Heart right ventricle (tissue), 16 donors: ENCODE data around the gene SLC8B1. TPM values are rescaled to one million over a fixed set of nuclear protein-coding genes. Genes with fewer than 3 reads are reported as not detected.

Experiments used
- ATAC-seq, 8 donors: fragments of 200-7000 bp; cut with Tn5 transposase; one replicate each; pipeline ENCODE4 v1.9.1; 2020; ENCODE audit warnings: mild to moderate bottlenecking in 8 of 8, moderate library complexity in 8 of 8, moderate number of reproducible peaks in 1 of 8
- DNase-seq, 2 donors: peaks; one replicate each; pipeline ENCODE4 v3.0.0-alpha.2; 2020
- H3K27ac ChIP-seq, 10 donors: fragments of 200-600 bp; sonication (generic) in 2 of 10; one replicate each; pipeline versions ENCODE4 v1.5.0 to v1.8.0; 2020 to 2022; ENCODE audit warnings: mild to moderate bottlenecking in 3 of 10
- H3K27me3 ChIP-seq, 7 donors: fragments of 200-600 bp; one replicate each; pipeline ENCODE4 v1.8.0; 2021 to 2022; ENCODE audit warnings: mild to moderate bottlenecking in 2 of 7
- H3K36me3 ChIP-seq, 9 donors: fragments of 200-600 bp; sonication (generic) in 1 of 9; one replicate each; pipeline versions ENCODE4 v1.5.0 to v1.8.0; 2020 to 2022; ENCODE audit warnings: mild to moderate bottlenecking in 2 of 9
- H3K4me1 ChIP-seq, 9 donors: fragments of 200-600 bp; sonication (generic) in 1 of 9; one replicate each; pipeline versions ENCODE4 v1.5.0 to v1.8.0; 2020 to 2022; ENCODE audit warnings: mild to moderate bottlenecking in 4 of 9
- H3K4me3 ChIP-seq, 10 donors: fragments of 200-600 bp; sonication (generic) in 2 of 10; one replicate each; pipeline versions ENCODE4 v1.5.0 to v1.8.0; 2020 to 2022; ENCODE audit warnings: mild to moderate bottlenecking in 7 of 10, moderate library complexity in 2 of 10
- H3K9me3 ChIP-seq, 11 donors: fragments of 200-600 bp in 10 of 11; sonication (generic) in 2 of 11; one replicate each; pipeline versions ENCODE4 v1.5.0 to v1.8.0; 2013 to 2022; ENCODE audit warnings: mild to moderate bottlenecking in 2 of 11, control low read depth in 1 of 11, moderate library complexity in 1 of 11
- WGBS, 2 donors: extraction: QIAGEN DNeasy Blood & Tissue Kit; methylation state at CpG; one replicate each; pipeline ENCODE4 v1.1.7; 2013; ENCODE audit warnings: inconsistent platforms in 1 of 2; 5-methylcytosine and 5-hydroxymethylcytosine counted together
- intact Hi-C, 10 donors: fragments of 100-400 bp; cut with DNase I; formaldehyde crosslinking; loops; one replicate each; pipeline versions ENCODE4 v1.11.1 to v1.14.2; 2022
- polyA plus RNA-seq, 2 donors: library from polyadenylated mRNA; stranded (reverse); fragments of 200-250 nt; gene quantifications; one replicate each; pipeline ENCODE4 v1.2.3, GENCODE V29; 2013
- total RNA-seq, 10 donors: library from RNA; stranded (reverse); fragmentation: NEBNext Ultra II Directional in 3 of 10; extraction: Animal tissue kit (Norgen Biotek cat#: 25700) in 3 of 10; gene quantifications; one replicate each; pipeline versions ENCODE4 v1.2.1 to v1.2.4, GENCODE V29; 2021 to 2023
- TF ChIP-seq, protein P1 (sequence below), 9 donors: fragments of 200-600 bp; sonication (generic) in 2 of 9; IDR thresholded peaks; one replicate each; pipeline versions ENCODE4 v1.5.0 to v1.8.0; 2021 to 2022; ENCODE audit warnings: antibody characterized with exemption in 9 of 9, mild to moderate bottlenecking in 5 of 9, moderate library complexity in 1 of 9
- donor health status: Arrhythmogenic right ventricular cardiomyopathy.
- donor health status: ischemic (EF 13 %, LVEDD 7.1; RV severe dilation, severe dysfunction).
- donor health status: healthy with polysubstance abuse.
- donor health status: DM: no; HTN: yes; CAD: no.
- donor health status: DM: no; HTN: no; CAD: no.
- donor health status: ischemic (EF 25% LVEDD 6.9; RV normal size, moderate dysfunction).
- donor health status: ischemic (EF 25% LVEDD 5.7; RV mildly dilated, moderate dysfunction).
- donor health status: healthy.
- donor health status: DM: yes; HTN: yes; CAD: no.
- donor health status: Ischemic cardiomyopathy.
- donor health status: ischemic (EF 35%, LVEDD 5.7; RV mildly dilated, moderate dysfunction).
- donor health status: nonischemic (EF 11% LVEDD 7.7; RV severe dilation, severe dysfunction).
- donor health status: DM: yes; HTN: yes; CAD: no.
- donor health status: PGD.
- donor health status: ischemic (EF 29% LVEDD 5.4; RV normal size, mild dysfunction).
- donor health status: nonischemic (EF 23%, LVEDD 6.1; RV moderate dilation, normal function).

SLC8B1 gene
- total and polyA plus RNA-seq, 12 donors = 7.2 to 16.9 (median 11.9) TPM

DNA sequence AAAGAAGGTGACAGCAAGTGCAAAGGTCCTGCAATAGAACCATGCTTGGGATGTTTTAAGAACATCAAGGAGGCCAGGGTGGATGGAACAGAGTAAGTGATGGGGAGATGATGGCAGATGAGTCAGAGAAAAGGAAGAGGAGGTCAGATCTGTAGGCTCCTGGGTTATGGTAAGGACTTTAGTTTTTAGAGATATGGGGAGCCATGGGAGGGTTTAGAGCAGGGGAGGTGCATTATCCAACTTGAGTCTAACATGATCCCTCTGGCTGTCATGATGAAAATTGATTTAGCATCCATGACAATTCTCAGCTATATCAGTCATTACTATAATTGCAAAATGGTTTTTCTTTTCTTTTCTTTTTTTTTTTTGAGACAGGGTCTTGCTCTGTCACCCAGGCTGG is 16.2 kb upstream of the SLC8B1 start:
- Histone ChIP-seq H3K36me3 (no peaks in the 10 kb centered on the region), H3K27me3 (no peaks in the 10 kb centered on the region), H3K27ac (no peak overlapping the region), H3K4me3 (no peak overlapping the region), H3K9me3 (no peaks in the 10 kb centered on the region), H3K4me1 (no peaks in the 10 kb centered on the region)
- TF ChIP-seq, protein P1, sequence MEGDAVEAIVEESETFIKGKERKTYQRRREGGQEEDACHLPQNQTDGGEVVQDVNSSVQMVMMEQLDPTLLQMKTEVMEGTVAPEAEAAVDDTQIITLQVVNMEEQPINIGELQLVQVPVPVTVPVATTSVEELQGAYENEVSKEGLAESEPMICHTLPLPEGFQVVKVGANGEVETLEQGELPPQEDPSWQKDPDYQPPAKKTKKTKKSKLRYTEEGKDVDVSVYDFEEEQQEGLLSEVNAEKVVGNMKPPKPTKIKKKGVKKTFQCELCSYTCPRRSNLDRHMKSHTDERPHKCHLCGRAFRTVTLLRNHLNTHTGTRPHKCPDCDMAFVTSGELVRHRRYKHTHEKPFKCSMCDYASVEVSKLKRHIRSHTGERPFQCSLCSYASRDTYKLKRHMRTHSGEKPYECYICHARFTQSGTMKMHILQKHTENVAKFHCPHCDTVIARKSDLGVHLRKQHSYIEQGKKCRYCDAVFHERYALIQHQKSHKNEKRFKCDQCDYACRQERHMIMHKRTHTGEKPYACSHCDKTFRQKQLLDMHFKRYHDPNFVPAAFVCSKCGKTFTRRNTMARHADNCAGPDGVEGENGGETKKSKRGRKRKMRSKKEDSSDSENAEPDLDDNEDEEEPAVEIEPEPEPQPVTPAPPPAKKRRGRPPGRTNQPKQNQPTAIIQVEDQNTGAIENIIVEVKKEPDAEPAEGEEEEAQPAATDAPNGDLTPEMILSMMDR (IDR thresholded peaks at IDR 0.05) = no peak
- DNase-seq = no peak
- intact Hi-C loops = no loop called here
- ATAC-seq = no peak

DNA sequence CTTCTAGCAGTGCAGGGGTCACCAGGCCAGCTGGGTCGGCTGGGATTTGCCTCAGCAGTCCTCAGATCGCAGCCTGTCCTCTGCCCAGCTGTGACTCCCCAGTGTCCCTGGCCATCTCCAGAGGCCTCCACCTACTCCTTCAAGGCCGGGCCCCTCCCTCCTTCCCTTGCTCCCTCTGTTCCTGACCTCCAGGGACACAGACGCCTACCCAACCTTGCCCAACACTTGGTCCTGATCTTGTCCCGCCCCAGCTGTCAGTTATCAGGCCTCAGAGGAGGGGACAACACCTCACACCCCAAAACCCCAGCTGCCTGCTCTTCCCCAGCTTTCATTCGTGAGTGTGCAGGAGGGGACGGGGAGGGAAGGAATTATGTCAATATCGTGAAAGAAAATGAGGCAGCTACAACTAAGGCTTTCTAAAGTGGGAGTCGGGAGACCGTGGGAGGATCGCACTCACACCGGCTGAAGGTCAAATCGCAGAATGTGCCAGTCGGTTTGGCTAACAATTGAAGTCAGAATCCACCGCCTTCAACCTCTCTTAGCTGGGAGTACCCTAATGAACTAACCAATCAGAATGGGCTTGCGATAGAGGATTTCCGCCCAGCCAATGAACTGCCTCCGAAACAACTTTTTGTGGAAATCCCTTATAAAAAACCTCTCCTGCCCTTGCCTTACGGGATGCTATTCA is 14.1 kb upstream of the SLC8B1 start:
- no peak overlapping the region for H3K4me3 ChIP-seq
- H3K9me3 ChIP-seq = no peaks in the 10 kb centered on the region
- TF ChIP-seq, protein P1 (IDR thresholded peaks at IDR 0.05) = no peak
- ATAC-seq = peak in 2 of 8 donors; percentile 39 to 46
- no peaks in the 10 kb centered on the region for H3K27me3 ChIP-seq
- H3K36me3 ChIP-seq = no peaks in the 10 kb centered on the region
- 48 to 61% methylated on average over 19 of the region's 19 CpGs for WGBS, 2 donors
- H3K27ac ChIP-seq = no peak overlapping the region
- intact Hi-C loops = no loop called here
- no peak for DNase-seq
- no peaks in the 10 kb centered on the region for H3K4me1 ChIP-seq

DNA sequence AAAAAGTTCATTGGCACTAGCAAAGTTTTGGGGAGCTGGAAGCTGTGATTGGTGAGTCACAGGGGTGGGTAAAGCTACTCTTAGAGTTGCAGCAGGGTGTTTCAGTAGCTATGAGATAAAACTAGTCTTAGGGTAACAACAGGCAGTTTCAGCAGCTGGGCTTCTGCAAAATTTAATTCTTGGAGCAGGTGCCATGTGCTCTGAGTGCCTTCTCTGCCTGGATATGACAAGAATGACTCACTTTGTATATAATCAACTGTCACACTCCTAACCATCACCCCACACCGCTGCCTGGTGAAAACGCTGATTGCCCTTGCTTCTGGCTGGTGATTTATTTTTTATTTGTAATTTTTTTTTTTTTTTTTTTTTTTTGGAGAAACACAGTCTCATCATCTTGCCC is 13.0 kb upstream of the SLC8B1 start:
- TF ChIP-seq, protein P1 (IDR thresholded peaks at IDR 0.05) = no peak

DNA sequence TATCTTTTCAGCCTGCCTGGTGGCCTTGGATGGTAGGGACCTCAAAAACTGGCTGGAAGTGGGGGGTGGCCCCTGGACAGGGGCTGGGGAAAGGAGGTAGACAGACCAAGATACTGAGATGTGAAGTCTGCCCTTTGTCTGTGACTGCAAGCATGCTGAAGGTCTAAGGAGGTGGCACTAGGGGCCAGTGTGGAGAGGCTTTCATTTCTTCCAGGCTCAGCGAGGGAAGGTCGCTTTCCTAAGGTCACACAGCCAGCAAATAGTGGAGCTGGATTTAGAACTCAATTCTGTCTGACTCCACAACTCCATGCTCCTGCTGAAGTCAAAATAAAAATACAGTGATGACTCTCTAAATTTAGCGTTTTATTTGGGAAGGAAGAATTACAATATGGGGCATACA is 12.2 kb upstream of the SLC8B1 start:
- no peaks in the 10 kb centered on the region for H3K4me1 ChIP-seq
- H3K36me3 ChIP-seq = no peaks in the 10 kb centered on the region
- 93% methylated on average over 3 of the region's 3 CpGs for WGBS, 2 donors
- H3K9me3 ChIP-seq = no peaks in the 10 kb centered on the region
- intact Hi-C loops = no loop called here
- no peak overlapping the region for H3K27ac ChIP-seq
- ATAC-seq = no peak
- H3K27me3 ChIP-seq = no peaks in the 10 kb centered on the region
- H3K4me3 ChIP-seq = no peak overlapping the region
- no peak for DNase-seq
- TF ChIP-seq, protein P1 (IDR thresholded peaks at IDR 0.05) = no peak

More for the DNA sequence above, 13.0 kb upstream of the SLC8B1 start:
- Histone ChIP-seq H3K36me3 (no peaks in the 10 kb centered on the region), H3K4me3 (no peak overlapping the region), H3K4me1 (no peaks in the 10 kb centered on the region), H3K9me3 (no peaks in the 10 kb centered on the region), H3K27ac (no peak overlapping the region), H3K27me3 (no peaks in the 10 kb centered on the region)
- DNase-seq = no peak
- peak in 2 of 8 donors; percentile 44 to 54 for ATAC-seq
- intact Hi-C loops = no loop called here
- 87% methylated on average over 2 of the region's 2 CpGs for WGBS, 2 donors
